Bronchial epithelial cell (primary cell): ENCODE measurements around the gene ZNF578. TPM values are rescaled to one million over a fixed set of nuclear protein-coding genes. Genes with fewer than 3 reads are reported as not detected.
"Not testable (repeated sequence)": the region's sequence is repeated elsewhere in the genome, so short reads cannot be mapped to it uniquely, and the experiment has no call there.

Experiments
- DNase-seq: peaks from one replicate; pipeline ENCODE4 v3.0.0-alpha.2; 2010; ENCODE audit warnings: low read depth
- FAIRE-seq: peaks from 2 replicates; lab custom pipeline; 2011; peaks lifted over from hg19 to GRCh38; lab: Jason Lieb, UNC
- H3K27me3 ChIP-seq: 2 replicates; pipeline ENCODE4 v1.5.1; 2011; ENCODE audit warnings: low read length; ENCODE audit not compliant: control insufficient read depth, insufficient read depth
- H3K36me3 ChIP-seq: 2 replicates; pipeline ENCODE4 v1.5.1; 2011; ENCODE audit warnings: low read length; ENCODE audit not compliant: control insufficient read depth, insufficient read depth
- H3K4me3 ChIP-seq: 2 replicates; pipeline ENCODE4 v1.5.1; 2011; ENCODE audit warnings: mild to moderate bottlenecking, low read depth, low read length, control low read depth
- CTCF ChIP-seq: IDR thresholded peaks from 2 replicates; pipeline ENCODE4 v1.5.1; 2011; ENCODE audit warnings: mild to moderate bottlenecking, moderate library complexity, low read length, control low read depth, inconsistent platforms; ENCODE audit not compliant: insufficient read depth, severe bottlenecking
- total RNA-seq: library from RNA; depleted of rRNA; stranded (reverse); fragments of >200 nt; gene quantifications from 2 replicates; pipeline ENCODE4 v1.2.1, GENCODE V29; 2014

ZNF578 gene
- total RNA-seq, 1 donor from 2014 or later = 2.4 TPM

GRCh38 chr19:52535771-52536447, 82.6 kb downstream of the ZNF578 start:
- TF ChIP-seq CTCF = no peak
- Histone ChIP-seq H3K27me3 (no peaks in the 10 kb centered on the region), H3K4me3 (peak overlapping the region; percentile 41), H3K36me3 (peaks cover 2% of the 10 kb centered on the region)
- peak; percentile 69 for DNase-seq
- no peak for FAIRE-seq

GRCh38 chr19:52536448-52536800, 83.1 kb downstream of the ZNF578 start:
- FAIRE-seq (no peak), DNase-seq (no peak)
- H3K36me3 ChIP-seq = peaks cover 2% of the 10 kb centered on the region

GRCh38 chr19:52538815-52539214, 85.5 kb downstream of the ZNF578 start:
- DNase-seq, FAIRE-seq, H3K36me3 ChIP-seq, H3K4me3 ChIP-seq, H3K27me3 ChIP-seq: not testable (repeated sequence)

More at GRCh38 chr19:52536448-52536800, 83.1 kb downstream of the ZNF578 start:
- Histone ChIP-seq H3K27me3 (no peaks in the 10 kb centered on the region), H3K4me3 (peak overlapping the region; percentile 41)
- TF ChIP-seq CTCF = no peak

GRCh38 chr19:52541176-52541575, 87.8 kb downstream of the ZNF578 start:
- H3K36me3 ChIP-seq = peaks cover 11% of the 10 kb centered on the region
- H3K4me3 ChIP-seq, FAIRE-seq, H3K27me3 ChIP-seq, DNase-seq: not testable (repeated sequence)

GRCh38 chr19:52541608-52542007, 88.3 kb downstream of the ZNF578 start:
- no peak for DNase-seq
- no peak for TF ChIP-seq CTCF
- FAIRE-seq = no peak
- peaks cover 11% of the 10 kb centered on the region for H3K36me3 ChIP-seq
- no peak overlapping the region for H3K4me3 ChIP-seq
- no peaks in the 10 kb centered on the region for H3K27me3 ChIP-seq

GRCh38 chr19:52542541-52542940, 89.2 kb downstream of the ZNF578 start:
- not testable (repeated sequence) for H3K4me3 ChIP-seq, FAIRE-seq, H3K27me3 ChIP-seq, DNase-seq
- peaks cover 11% of the 10 kb centered on the region for H3K36me3 ChIP-seq

- no peak for DNase-seq
- no peak for FAIRE-seq
- Histone ChIP-seq H3K36me3 (peaks cover 11% of the 10 kb centered on the region), H3K27me3 (no peaks in the 10 kb centered on the region), H3K4me3 (no peak overlapping the region)
- no peak for TF ChIP-seq CTCF
Measured at GRCh38 chr19:52542984-52543664, 89.8 kb downstream of the ZNF578 start.
